Measurements from ENCODE around the gene SGCD. TPM values are rescaled to one million over a fixed set of nuclear protein-coding genes. Genes with fewer than 3 reads are reported as not detected.

The SGCD gene
- total RNA-seq, 1 donor from 2014 or later: 0.33 TPM

GRCh38 chr5:156481741-156482140, 154.8 kb downstream of the SGCD start:
- no peaks in the 10 kb centered on the region for H3K36me3 Mint-ChIP-seq (ENCODE audit: low read depth)
- H3K4me1 Mint-ChIP-seq: peaks cover 8% of the 10 kb centered on the region
- H3K4me3 Mint-ChIP-seq: no peak overlapping the region
- H3K9me3 Mint-ChIP-seq: peaks cover 6% of the 10 kb centered on the region
- DNase-seq (ENCODE audit: low read depth, low spot score): no peak
- TF ChIP-seq CTCF (conservative IDR thresholded peaks at IDR 0.05): no peak
- H3K27ac Mint-ChIP-seq (ENCODE audit: unreplicated experiment): no peak overlapping the region
- H3K27me3 Mint-ChIP-seq (ENCODE audit: low read depth): no peaks in the 10 kb centered on the region

GRCh38 chr5:156482818-156483217, 155.9 kb downstream of the SGCD start:
- no peak for DNase-seq (ENCODE audit: low read depth, low spot score)
- Mint-ChIP-seq H3K27me3 (ENCODE audit: low read depth) (no peaks in the 10 kb centered on the region), H3K9me3 (peaks cover 11% of the 10 kb centered on the region), H3K27ac (ENCODE audit: unreplicated experiment) (no peak overlapping the region), H3K4me1 (no peaks in the 10 kb centered on the region), H3K4me3 (no peak overlapping the region), H3K36me3 (ENCODE audit: low read depth) (peaks cover 4% of the 10 kb centered on the region)
- TF ChIP-seq CTCF (conservative IDR thresholded peaks at IDR 0.05): no peak

GRCh38 chr5:156486394-156487238, 159.7 kb downstream of the SGCD start:
- H3K27ac Mint-ChIP-seq (ENCODE audit: unreplicated experiment): no peak overlapping the region
- H3K4me1 Mint-ChIP-seq: no peaks in the 10 kb centered on the region
- peaks cover 22% of the 10 kb centered on the region for H3K9me3 Mint-ChIP-seq
- H3K27me3 Mint-ChIP-seq (ENCODE audit: low read depth): peaks cover 2% of the 10 kb centered on the region
- peaks cover 11% of the 10 kb centered on the region for H3K36me3 Mint-ChIP-seq (ENCODE audit: low read depth)
- DNase-seq (ENCODE audit: low read depth, low spot score): no peak
- H3K4me3 Mint-ChIP-seq: no peak overlapping the region
- no peak for TF ChIP-seq CTCF (conservative IDR thresholded peaks at IDR 0.05)

- no peak for TF ChIP-seq CTCF (conservative IDR thresholded peaks at IDR 0.05)
- Mint-ChIP-seq H3K27ac (ENCODE audit: unreplicated experiment) (no peak overlapping the region), H3K4me3 (no peak overlapping the region), H3K36me3 (ENCODE audit: low read depth) (peaks cover 11% of the 10 kb centered on the region), H3K27me3 (ENCODE audit: low read depth) (peaks cover 2% of the 10 kb centered on the region), H3K4me1 (no peaks in the 10 kb centered on the region), H3K9me3 (peaks cover 19% of the 10 kb centered on the region)
- DNase-seq (ENCODE audit: low read depth, low spot score): no peak
Measured at GRCh38 chr5:156491766-156492165, 164.8 kb downstream of the SGCD start.

GRCh38 chr5:156496291-156496690, 169.3 kb downstream of the SGCD start:
- peaks cover 11% of the 10 kb centered on the region for H3K4me1 Mint-ChIP-seq
- no peaks in the 10 kb centered on the region for H3K27me3 Mint-ChIP-seq (ENCODE audit: low read depth)
- no peak for TF ChIP-seq CTCF (conservative IDR thresholded peaks at IDR 0.05)
- H3K4me3 Mint-ChIP-seq: no peak overlapping the region
- no peak for DNase-seq (ENCODE audit: low read depth, low spot score)
- no peaks in the 10 kb centered on the region for H3K36me3 Mint-ChIP-seq (ENCODE audit: low read depth)
- no peak overlapping the region for H3K27ac Mint-ChIP-seq (ENCODE audit: unreplicated experiment)
- no peaks in the 10 kb centered on the region for H3K9me3 Mint-ChIP-seq
